K562 (cell line): ENCODE data around the gene HS3ST3A1. TPM values are rescaled to one million over a fixed set of nuclear protein-coding genes. Genes with fewer than 3 reads are reported as not detected.

Experiments
- BHLHE40 ChIP-seq: IDR thresholded peaks from 2 replicates; pipeline ENCODE4 v1.6.1; 2011; ENCODE audit warnings: low read length, improper control_type of control experiment
- CTBP1 ChIP-seq: fragments of 450-650 bp; IDR thresholded peaks from 2 replicates; pipeline ENCODE4 v1.6.1; 2016; ENCODE audit warnings: borderline replicate concordance
- ETV1 ChIP-seq: fragments of 450-650 bp; conservative IDR thresholded peaks from 2 replicates; pipeline ENCODE4 v1.6.1; 2016; ENCODE audit warnings: missing genetic modification characterization, control low read depth, low read depth, missing compliant biosample characterization
- FOSL1 ChIP-seq: fragments of 200-800 bp; sonication (Bioruptor generic); conservative IDR thresholded peaks from 2 replicates; pipeline ENCODE4 v1.6.1; 2016; ENCODE audit warnings: missing genetic modification characterization, missing compliant biosample characterization
- NFYB ChIP-seq: IDR thresholded peaks from 2 replicates; pipeline ENCODE4 v1.6.1; 2011; ENCODE audit warnings: mild to moderate bottlenecking, moderate library complexity; ENCODE audit not compliant: insufficient read length; ENCODE audit errors: extremely low read depth
- OTX1 ChIP-seq: fragments of 450-650 bp; formaldehyde crosslinking; IDR thresholded peaks from 2 replicates; pipeline ENCODE4 v1.4.0; 2022; ENCODE audit warnings: mild to moderate bottlenecking
- PHF8 ChIP-seq: fragments of 200-600 bp; sonication (generic); IDR thresholded peaks from 2 replicates; pipeline ENCODE4 v1.6.1; 2012; ENCODE audit warnings: mixed run types, mild to moderate bottlenecking, inconsistent platforms, low read length, moderate library complexity, borderline replicate concordance
- POLR2B ChIP-seq: fragments of 450-650 bp; IDR thresholded peaks from 2 replicates; pipeline ENCODE4 v1.6.1; 2018; ENCODE audit warnings: low read depth; ENCODE audit not compliant: partially characterized antibody
- POLR2G ChIP-seq: fragments of 200-400 bp; formaldehyde crosslinking; IDR thresholded peaks from 2 replicates; pipeline ENCODE4 v1.6.1; 2017; ENCODE audit warnings: low read depth, mild to moderate bottlenecking, antibody characterized with exemption, low read length, moderate library complexity
- POLR2H ChIP-seq: IDR thresholded peaks from 2 replicates; pipeline ENCODE4 v1.6.1; 2016; ENCODE audit warnings: missing genetic modification characterization, low read depth, mild to moderate bottlenecking, control low read depth, missing compliant biosample characterization, moderate library complexity
- SAP30 ChIP-seq: fragments of 200-600 bp; sonication (generic); IDR thresholded peaks from 2 replicates; pipeline ENCODE4 v1.6.1; 2012; ENCODE audit warnings: borderline replicate concordance, low read depth, mild to moderate bottlenecking, moderate library complexity, low read length, control low read depth, inconsistent platforms; ENCODE audit not compliant: insufficient read depth, poor library complexity, severe bottlenecking
- TAF1 ChIP-seq: IDR thresholded peaks from 2 replicates; pipeline ENCODE4 v1.6.1; 2011; ENCODE audit warnings: mild to moderate bottlenecking, low read length, moderate library complexity; ENCODE audit not compliant: insufficient read depth, control insufficient read depth, severe bottlenecking; ENCODE audit errors: extremely low read depth
- TBP ChIP-seq: optimal IDR thresholded peaks from 2 replicates; pipeline ENCODE3; 2011; ENCODE audit warnings: low read depth, low read length, improper control_type of control experiment
- TFAM ChIP-seq: fragments of 250-450 bp; sonication (Bioruptor Pico); conservative IDR thresholded peaks from 2 replicates; pipeline ENCODE4 v1.5.0; 2021; ENCODE audit warnings: mild to moderate bottlenecking, moderate library complexity
- YY1 ChIP-seq, 3 experiments: IDR thresholded peaks; 2 replicates each; pipeline ENCODE4 v1.6.1; 2011; ENCODE audit warnings: low read length in 2 of 3, mild to moderate bottlenecking in 2 of 3, moderate library complexity in 2 of 3, borderline replicate concordance in 1 of 3, control low read depth in 1 of 3, low read depth in 1 of 3; ENCODE audit not compliant: insufficient read depth in 3 of 3, insufficient replicate concordance in 2 of 3, control insufficient read depth in 1 of 3, insufficient read length in 1 of 3; ENCODE audit errors: extremely low read depth in 1 of 3
- ZBTB7A ChIP-seq: IDR thresholded peaks from 2 replicates; pipeline ENCODE4 v1.6.1; 2011; ENCODE audit warnings: low read depth, mild to moderate bottlenecking, low read length, moderate library complexity, borderline replicate concordance; ENCODE audit not compliant: control insufficient read depth
- ZFPM2 ChIP-seq: fragments of 250-450 bp; sonication (Bioruptor Pico); IDR thresholded peaks from 2 replicates; pipeline ENCODE4 v1.5.1; 2022; ENCODE audit warnings: mild to moderate bottlenecking
- ZNF140 ChIP-seq: fragments of 250-450 bp; sonication (Bioruptor Pico); IDR thresholded peaks from 2 replicates; pipeline ENCODE4 v1.8.0; 2021; ENCODE audit warnings: moderate library complexity, mild to moderate bottlenecking, inconsistent platforms
- ZNF239 ChIP-seq: fragments of 250-450 bp; sonication (Bioruptor Pico); IDR thresholded peaks from 2 replicates; pipeline ENCODE4 v1.4.0; 2020; ENCODE audit warnings: mild to moderate bottlenecking
- polyA plus RNA-seq, 8 experiments: library from polyadenylated mRNA; depleted of rRNA in 4 of 8; stranded (reverse) in 5 of 8; unstranded in 3 of 8; fragments of >200 nt; fragmentation: Nextera tagmentation in 2 of 8; fragmentation: Illumina TruSeq in 1 of 8; extraction: Ambion mirVana in 2 of 8; extraction: Trizol in 1 of 8; gene quantifications; 2 replicates each; pipeline versions ENCODE4 v1.2.1 to v1.2.3, GENCODE V29; 2011 to 2014; ENCODE audit warnings: inconsistent platforms in 1 of 8, missing spikeins in 1 of 8
- total RNA-seq, 7 experiments: library from RNA; depleted of rRNA in 6 of 7; stranded (reverse); fragments of >200 nt in 6 of 7; fragmentation: Illumina TruSeq in 2 of 7; extraction: Trizol in 2 of 7; gene quantifications; 2 replicates each; pipeline versions ENCODE4 v1.2.1 to v1.2.3, GENCODE V29; 2011 to 2021; ENCODE audit warnings: low replicate concordance in 1 of 7
- TF ChIP-seq, protein P1 (sequence below), 2 experiments: IDR thresholded peaks; 2 replicates each; pipeline ENCODE4 v1.6.1; 2011; ENCODE audit warnings: borderline replicate concordance in 1 of 2, control low read depth in 1 of 2, low read depth in 1 of 2, low read length in 1 of 2, mild to moderate bottlenecking in 1 of 2, mixed read lengths in 1 of 2, moderate library complexity in 1 of 2; ENCODE audit not compliant: insufficient read depth in 1 of 2, insufficient read length in 1 of 2, poor library complexity in 1 of 2, severe bottlenecking in 1 of 2; ENCODE audit errors: extremely low read depth in 1 of 2
- TF ChIP-seq, protein P2 (sequence below): sonication (generic); formaldehyde crosslinking; IDR thresholded peaks from 2 replicates; pipeline ENCODE4 v1.8.1; 2023; ENCODE audit warnings: mild to moderate bottlenecking, missing genetic modification reagents
- TF ChIP-seq, protein P3 (sequence below): sonication (generic); formaldehyde crosslinking; IDR thresholded peaks from 2 replicates; pipeline ENCODE4 v1.5.0; 2020; ENCODE audit warnings: missing genetic modification reagents

HS3ST3A1 gene
- total and polyA plus RNA-seq, 9 of the 15 experiments (the other 6 are each of a cell fraction or from before 2014, with no cell fraction given): 0.25 to 14.8 (median 2.3) TPM

DNA sequence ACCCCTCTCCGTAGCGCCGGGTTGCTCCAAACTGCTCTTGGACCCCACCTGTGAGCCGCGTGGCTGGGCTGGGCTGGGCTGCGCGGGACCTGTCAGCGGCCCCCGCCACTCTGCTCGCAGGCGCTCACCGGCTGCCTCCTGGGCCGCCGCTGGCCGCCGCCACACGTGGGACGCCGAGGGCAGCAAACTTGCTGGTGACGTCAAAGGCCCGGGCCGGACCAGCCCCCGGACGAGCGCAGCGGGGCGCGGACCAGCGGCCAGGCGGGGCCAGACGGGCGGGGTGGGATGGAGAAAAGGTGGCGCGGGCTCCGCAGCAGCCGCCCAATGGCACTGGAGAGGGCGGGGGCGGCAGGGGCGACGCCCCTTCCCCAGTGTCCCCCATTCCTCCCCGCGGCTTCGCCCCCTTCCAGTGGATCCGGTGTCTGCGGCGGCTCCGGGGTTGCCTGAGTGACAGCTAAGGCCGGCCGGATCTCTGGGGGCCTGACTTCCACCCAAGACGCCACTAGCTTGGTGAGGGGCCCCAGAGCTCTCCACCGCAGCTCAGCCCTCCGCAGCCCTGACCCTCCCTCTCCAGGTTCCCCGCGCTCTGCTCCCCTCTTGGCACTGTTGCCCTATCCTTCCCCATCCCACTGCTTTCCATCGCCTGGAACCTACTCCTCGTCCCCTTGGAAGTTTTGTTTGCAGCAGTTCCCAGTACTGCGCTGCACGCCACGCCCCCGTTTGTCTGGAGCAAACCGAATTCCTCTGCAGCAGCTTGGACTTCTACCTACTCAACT, at the start of gene HS3ST3A1 (continued):
- TF ChIP-seq TFAM (CRISPR knock-in tag) (no peak), SAP30 (peak; percentile 53), OTX1 (no peak), PHF8 (peak; percentile 57; the same call in 1 of the 2 replicates), ZNF239 (CRISPR knock-in tag) (no peak), POLR2B (peak; percentile 10), CTBP1 (peak; percentile 67; the same call in 1 of the 2 replicates), TBP (peak; percentile 50), TAF1 (peak; percentile 61), ZNF140 (CRISPR knock-in tag) (no peak), NFYB (peak; percentile 15), BHLHE40 (peak; percentile 39; the same call in 1 of the 2 replicates), FOSL1 (tag) (no peak), YY1 (IDR thresholded peaks at IDR 0.05; ENCODE audit: borderline replicate concordance in 1 of 3, control insufficient read depth in 1 of 3, extremely low read depth in 1 of 3, insufficient read depth in 3 of 3, insufficient read length in 1 of 3, insufficient replicate concordance in 2 of 3, low read depth in 1 of 3, low read length in 2 of 3) (peak in 2 of 3 experiments; percentile 38 to 47), POLR2G (peak; percentile 84), ETV1 (tag) (peak; percentile 37; the same call in 1 of the 2 replicates), ZFPM2 (no peak), POLR2H (tag) (no peak), ZBTB7A (peak; percentile 89; the same call in 1 of the 2 replicates)
- TF ChIP-seq, protein P1, sequence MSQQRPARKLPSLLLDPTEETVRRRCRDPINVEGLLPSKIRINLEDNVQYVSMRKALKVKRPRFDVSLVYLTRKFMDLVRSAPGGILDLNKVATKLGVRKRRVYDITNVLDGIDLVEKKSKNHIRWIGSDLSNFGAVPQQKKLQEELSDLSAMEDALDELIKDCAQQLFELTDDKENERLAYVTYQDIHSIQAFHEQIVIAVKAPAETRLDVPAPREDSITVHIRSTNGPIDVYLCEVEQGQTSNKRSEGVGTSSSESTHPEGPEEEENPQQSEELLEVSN (IDR thresholded peaks at IDR 0.05; ENCODE audit: borderline replicate concordance in 1 of 2, extremely low read depth in 1 of 2, insufficient read depth in 1 of 2, insufficient read length in 1 of 2, low read depth in 1 of 2, low read length in 1 of 2, poor library complexity in 1 of 2, severe bottlenecking in 1 of 2): peak in 1 of 2 experiments; percentile 84
- TF ChIP-seq, protein P2, sequence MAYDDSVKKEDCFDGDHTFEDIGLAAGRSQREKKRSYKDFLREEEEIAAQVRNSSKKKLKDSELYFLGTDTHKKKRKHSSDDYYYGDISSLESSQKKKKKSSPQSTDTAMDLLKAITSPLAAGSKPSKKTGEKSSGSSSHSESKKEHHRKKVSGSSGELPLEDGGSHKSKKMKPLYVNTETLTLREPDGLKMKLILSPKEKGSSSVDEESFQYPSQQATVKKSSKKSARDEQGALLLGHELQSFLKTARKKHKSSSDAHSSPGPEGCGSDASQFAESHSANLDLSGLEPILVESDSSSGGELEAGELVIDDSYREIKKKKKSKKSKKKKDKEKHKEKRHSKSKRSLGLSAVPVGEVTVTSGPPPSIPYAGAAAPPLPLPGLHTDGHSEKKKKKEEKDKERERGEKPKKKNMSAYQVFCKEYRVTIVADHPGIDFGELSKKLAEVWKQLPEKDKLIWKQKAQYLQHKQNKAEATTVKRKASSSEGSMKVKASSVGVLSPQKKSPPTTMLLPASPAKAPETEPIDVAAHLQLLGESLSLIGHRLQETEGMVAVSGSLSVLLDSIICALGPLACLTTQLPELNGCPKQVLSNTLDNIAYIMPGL (CRISPR knock-in tag): peak; percentile 10; the same call in 1 of the 2 replicates
- TF ChIP-seq, protein P3, sequence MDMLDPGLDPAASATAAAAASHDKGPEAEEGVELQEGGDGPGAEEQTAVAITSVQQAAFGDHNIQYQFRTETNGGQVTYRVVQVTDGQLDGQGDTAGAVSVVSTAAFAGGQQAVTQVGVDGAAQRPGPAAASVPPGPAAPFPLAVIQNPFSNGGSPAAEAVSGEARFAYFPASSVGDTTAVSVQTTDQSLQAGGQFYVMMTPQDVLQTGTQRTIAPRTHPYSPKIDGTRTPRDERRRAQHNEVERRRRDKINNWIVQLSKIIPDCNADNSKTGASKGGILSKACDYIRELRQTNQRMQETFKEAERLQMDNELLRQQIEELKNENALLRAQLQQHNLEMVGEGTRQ: peak; percentile 39
